ENCODE data around the gene F10. TPM values are rescaled to one million over a fixed set of nuclear protein-coding genes. Genes with fewer than 3 reads are reported as not detected.

Gene F10
- total and polyA plus RNA-seq, 9 of the 15 experiments (the other 6 are each of a cell fraction or from before 2014, with no cell fraction given) = 0.04 to 0.09 (median 0.07) TPM; not detected in 5

- TF ChIP-seq REST (IDR thresholded peaks at IDR 0.05; ENCODE audit: borderline replicate concordance) (no peak), REST (CRISPR knock-in tag; IDR thresholded peaks at IDR 0.05; ENCODE audit: low read depth) (no peak), ZFP36 (IDR thresholded peaks at IDR 0.05; ENCODE audit: low read depth, low read length, partially characterized antibody) (no peak), SMARCA4 (IDR thresholded peaks at IDR 0.05) (no peak), HOMEZ (CRISPR knock-in tag; IDR thresholded peaks at IDR 0.05) (no peak), HDAC8 (tag; IDR thresholded peaks at IDR 0.05) (no peak), CBFA2T2 (conservative IDR thresholded peaks at IDR 0.05) (no peak), ZNF347 (CRISPR knock-in tag; IDR thresholded peaks at IDR 0.05; ENCODE audit: low read depth) (no peak), CREB5 (CRISPR knock-in tag; IDR thresholded peaks at IDR 0.05) (no peak), CCNT2 (IDR thresholded peaks at IDR 0.05; ENCODE audit: borderline replicate concordance, extremely low read depth, insufficient read length, low read depth, low read length) (no peak), SMARCE1 (IDR thresholded peaks at IDR 0.05) (no peak), THAP7 (CRISPR knock-in tag; IDR thresholded peaks at IDR 0.05) (no peak), FIP1L1 (IDR thresholded peaks at IDR 0.05; ENCODE audit: low read depth, low read length, poor library complexity, severe bottlenecking) (no peak), ZBTB34 (CRISPR knock-in tag; IDR thresholded peaks at IDR 0.05) (no peak)
Measured at GRCh38 chr13:113083402-113084061, 39.1 kb upstream of the F10 start (continued).

Measured in K562 (cell line).